GM19351 (cell line): ENCODE measurements around the gene HOMER1.

ENCODE experiments used
- ATAC-seq: cut with Tn5 transposase; IDR thresholded peaks from one replicate; pipeline ENCODE4 v1.9.1; 2021; ENCODE audit warnings: mild to moderate bottlenecking, moderate library complexity; ENCODE audit not compliant: unreplicated experiment

The HOMER1 gene

DNA sequence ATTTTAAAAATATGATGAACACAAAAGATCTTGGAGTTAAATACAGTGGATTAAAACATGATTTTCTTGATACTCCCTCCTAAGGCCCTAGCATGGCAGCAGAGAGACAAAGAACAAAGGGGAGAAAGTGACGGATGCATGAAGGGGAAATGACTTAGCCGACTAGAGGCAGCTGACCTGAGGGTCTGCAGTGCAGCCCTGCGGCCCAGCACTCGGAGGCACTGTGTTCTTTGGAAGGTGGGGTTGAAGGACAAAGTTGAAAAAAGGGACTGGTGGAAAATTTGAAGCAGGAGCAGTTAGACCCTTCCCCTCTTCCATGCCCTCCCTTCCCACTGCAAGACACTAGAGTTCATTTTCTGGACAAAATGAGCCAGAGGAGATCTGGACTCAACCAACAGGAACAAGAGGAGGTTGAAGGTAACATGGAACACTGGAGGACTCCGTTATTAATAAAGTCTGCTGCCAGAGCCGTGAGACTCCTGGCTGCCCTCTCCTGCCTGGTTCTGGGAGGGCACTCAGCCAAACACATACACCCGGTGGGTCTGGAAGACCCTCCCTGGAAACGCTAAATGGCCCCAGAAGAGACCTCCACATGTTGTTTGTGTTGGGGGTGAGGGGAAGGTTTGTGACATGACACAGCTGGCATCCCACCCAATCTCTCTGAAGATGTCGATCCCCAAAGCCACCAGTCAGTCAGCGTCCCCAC is 179.9 kb downstream of the HOMER1 start:
- no peak for ATAC-seq

DNA sequence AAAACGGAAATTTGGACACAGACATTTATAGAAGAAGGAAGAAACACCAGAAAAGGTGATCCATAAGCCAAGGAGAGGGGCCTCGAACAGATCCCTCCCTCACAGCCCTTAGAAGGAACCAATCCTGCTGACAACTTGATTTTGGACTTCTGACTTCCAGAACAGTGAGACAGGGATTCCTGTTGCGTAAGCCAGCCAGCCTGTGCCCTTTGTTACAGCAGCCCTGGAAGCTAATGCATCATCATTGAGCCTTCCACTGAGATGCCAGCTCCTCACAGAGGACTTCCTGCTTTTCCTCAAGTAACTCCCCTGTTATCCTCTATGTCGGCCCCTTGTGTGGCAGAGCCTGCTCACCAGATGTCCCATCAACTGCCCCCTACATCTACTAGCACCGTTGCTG is 183.9 kb downstream of the HOMER1 start:
- ATAC-seq: no peak

- no peak for ATAC-seq
Observed at GRCh38 chr5:79329453-79329852, 184.5 kb downstream of the HOMER1 start.
